Globus pallidus (tissue), 1 donor: ENCODE results near the gene SCG3.
A peak's percentile ranks its signal among the peaks of the same experiment; 100 is the strongest.
"Not testable (repeated sequence)": the region's sequence is repeated elsewhere in the genome, so short reads cannot be mapped to it uniquely, and the experiment has no call there.

Experiments used
- DNase-seq: peaks from one replicate; pipeline ENCODE4 v3.0.0-alpha.2; 2015; ENCODE audit warnings: low spot score

Gene SCG3

DNA sequence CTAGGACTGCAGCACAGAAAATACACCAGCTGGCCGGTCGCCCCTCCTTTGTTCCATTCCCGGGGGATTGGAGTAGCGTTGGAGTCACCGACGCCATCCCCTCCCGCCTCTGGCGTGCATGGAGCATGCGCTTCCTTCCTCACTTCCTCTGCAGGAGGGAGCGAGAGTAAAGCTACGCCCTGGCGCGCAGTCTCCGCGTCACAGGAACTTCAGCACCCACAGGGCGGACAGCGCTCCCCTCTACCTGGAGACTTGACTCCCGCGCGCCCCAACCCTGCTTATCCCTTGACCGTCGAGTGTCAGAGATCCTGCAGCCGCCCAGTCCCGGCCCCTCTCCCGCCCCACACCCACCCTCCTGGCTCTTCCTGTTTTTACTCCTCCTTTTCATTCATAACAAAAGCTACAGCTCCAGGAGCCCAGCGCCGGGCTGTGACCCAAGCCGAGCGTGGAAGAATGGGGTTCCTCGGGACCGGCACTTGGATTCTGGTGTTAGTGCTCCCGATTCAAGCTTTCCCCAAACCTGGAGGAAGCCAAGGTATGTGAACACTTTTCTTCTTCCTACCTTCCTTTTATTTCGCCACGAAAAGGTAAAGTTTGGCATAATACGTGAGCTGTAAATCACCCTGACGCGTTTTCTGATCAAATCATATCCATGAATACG lies at the start of gene SCG3:
Gene SCG3 (plus strand): TSS at position 201 of the 661 bp plus-strand sequence. CDS start 253 bp downstream, at position 454.
- peak; percentile 65 for DNase-seq

DNA sequence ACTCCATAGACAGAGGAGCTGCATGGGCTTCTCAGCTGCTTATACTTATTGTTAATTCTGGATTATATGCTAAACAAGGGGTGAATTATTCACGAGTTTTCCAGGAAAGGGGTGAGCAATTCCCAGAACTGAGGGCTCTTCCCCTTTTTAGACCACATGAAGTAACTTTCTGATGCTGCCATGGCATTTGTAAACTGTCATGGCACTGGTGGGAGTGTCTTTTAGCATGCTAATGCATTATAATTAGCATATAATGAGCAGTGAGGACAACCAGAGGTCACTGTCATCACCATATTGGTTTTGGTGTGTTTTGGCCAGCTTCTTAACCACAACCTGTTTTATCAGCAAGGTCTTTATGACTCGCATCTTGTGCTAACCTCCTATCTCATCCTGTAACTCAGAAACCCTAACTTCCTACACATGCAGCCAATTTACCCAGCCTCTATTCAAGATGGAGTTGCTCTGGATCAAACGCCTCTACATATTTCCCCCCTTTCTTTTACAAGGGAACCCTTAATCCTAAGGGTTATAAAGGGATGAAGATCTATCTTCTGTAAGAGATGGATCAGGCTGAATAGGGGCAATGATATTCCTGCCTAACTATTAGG lies 46.6 kb upstream of the SCG3 start:
- no peak for DNase-seq

DNA sequence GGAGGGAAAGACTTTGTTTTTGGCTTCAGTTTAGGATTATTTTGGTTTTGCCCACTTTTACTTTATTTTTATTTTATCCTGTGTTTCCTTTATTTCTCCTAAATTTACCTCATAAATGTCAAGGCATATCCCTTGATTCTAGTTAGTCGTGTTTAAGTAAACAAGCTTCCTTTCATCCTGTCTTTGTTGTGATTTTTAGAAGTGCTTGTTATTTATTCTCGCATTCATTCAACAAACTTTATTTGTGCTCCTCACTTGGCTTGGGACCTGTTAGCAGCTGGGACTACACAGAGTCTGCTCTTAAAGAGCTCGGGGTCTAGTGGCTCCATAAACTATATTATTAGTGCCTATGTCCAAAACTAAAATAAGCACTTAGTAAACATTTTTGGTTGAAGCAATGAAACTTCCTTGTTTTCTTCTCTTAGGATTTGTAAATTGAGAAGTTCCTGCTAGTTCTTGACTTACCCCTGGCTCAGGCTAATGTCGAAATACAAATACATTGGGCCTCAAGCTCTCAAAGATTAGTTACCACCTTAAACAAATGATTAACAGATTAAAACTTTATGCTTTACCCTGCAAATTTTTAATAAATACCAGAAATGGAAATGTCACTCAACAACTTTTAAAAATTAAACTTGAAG lies 39.7 kb upstream of the SCG3 start:
- DNase-seq = no peak

DNA sequence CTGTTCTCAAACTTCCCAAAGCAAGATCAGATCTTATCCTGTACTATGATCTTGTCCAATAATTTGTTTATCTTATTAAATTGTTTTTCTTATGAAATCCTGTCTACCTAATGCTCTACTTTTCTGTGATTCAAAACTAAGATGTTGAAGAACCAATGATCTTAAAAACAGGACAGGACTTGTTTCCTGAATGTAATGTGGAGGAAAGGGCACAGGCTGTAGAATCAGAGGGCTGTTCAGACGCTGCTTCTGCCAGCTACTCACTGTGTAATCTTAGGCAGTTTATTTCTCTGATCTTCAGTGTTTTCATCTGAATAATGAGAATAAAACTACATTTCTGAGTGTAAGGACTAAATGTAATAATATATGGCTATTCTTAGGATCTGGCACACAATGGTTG lies 38.6 kb upstream of the SCG3 start:
- no peak for DNase-seq

DNA sequence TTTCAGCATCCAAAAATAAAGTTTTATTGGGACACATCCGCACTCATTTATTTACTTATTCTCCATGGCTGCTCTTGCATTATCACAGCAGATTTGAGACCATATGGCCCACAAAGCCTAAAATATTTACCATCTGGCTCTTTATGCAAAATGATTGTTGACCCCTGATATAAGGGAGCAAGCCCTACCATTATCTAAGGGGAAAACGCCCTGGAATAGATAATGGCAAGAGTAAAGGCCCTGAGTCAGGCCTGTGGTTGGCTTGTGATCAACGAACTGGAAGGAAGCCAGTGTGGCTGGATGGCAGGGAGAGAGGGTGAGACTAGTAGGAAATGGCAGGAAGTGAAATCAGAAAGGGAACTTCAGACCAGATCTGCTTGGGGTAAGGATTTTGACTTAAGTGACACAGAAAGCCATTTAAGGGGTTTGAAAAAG lies 34.2 kb upstream of the SCG3 start:
- DNase-seq = peak; percentile 50

DNA sequence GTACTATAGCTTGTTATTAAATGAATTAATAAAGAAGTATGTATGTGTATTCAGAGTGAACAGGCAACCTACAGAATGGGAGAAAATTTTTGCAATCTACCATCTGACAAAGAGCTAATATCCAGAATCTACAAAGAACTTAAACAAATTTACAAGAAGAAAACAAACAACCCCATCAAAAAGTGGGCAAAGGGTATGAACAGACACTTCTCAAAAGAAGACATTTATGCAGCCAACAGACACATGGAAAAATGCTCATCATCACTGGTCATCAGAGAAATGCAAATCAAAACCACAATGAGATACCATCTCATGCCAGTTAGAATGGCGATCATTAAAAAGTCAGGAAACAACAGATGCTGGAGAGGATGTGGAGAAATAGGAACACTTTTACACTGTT lies 33.2 kb upstream of the SCG3 start:
- DNase-seq = not testable (repeated sequence)

DNA sequence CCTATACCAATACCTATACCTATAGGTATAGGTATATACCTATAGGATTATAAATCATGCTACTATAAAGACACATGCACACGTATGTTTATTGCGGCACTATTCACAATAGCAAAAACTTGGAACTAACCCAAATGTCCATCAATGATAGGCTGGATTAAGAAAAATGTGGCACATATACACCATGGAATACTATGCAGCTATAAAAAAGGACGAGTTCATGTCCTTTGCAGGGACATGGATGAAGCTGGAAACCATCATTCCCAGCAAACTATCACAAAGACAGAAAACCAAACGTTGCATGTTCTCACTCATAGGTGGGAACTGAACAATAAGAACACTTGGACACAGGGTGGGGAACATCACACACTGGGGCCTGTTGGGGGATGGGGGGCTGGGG lies 32.7 kb upstream of the SCG3 start:
- DNase-seq = not testable (repeated sequence)

DNA sequence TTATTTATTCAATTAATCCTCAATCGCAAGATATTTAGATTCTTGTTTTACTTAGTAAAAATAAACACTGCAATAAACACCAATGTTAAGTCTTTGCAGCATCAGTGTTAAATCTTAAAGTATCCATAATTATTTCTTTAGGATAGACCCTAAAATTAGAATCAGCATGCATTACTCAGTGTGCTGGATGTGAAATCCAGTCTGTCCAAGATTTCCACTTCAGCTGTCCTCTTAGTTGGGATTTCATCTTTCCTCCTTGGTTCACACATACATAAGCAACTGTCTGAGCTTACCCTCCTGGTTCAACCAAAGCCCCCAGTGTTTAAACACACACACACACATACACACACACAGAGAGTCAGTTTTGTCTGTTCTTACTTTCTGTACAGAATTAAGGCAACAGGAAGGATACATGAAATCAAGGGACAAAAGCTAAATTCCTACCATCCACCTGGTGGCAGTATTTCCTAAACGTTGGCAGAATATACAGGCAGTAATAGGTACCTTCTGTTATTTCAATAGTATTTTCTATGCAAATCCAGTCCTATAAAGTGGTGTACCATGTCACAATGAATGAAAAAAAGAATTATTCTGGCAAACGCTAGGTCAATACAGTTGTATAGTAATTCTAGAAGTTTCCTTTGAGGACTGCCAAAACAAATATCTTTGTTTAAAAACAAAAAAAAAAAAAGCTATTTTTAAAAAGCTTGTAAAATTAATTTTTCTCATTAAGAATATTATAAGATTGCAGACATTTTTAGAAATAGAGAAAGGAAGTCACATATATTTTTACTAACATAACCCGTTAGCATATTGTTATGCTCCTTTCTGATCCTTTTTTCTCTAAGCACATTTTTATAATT lies 31.4 kb upstream of the SCG3 start:
- DNase-seq = peak; percentile 78

DNA sequence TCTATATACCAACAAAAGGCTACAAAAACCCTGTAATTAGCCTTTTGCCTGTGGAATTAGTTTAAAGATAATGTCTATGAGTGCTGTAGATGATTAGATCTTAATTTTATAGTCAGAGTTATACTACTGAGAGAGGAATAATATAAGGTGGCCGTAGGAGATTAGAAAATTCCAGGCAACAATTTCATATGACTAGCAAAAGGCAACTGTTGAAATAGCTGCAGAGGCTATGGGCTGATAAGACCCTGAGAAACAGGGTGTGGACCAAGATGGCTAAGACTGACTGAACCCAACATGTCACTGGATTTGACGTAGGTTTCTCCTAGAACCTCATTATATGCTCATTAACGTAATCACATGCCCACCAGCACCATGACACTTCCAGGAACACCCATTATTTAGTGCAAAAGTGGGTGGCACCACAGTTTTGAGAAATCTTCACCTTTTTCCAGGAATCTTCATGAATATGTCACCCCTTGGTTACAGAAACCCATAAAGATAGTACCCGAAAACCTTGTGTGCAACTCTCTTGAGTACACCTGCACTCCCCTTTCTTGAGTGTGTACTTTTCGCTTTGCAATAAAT lies 29.1 kb upstream of the SCG3 start:
- DNase-seq = no peak

DNA sequence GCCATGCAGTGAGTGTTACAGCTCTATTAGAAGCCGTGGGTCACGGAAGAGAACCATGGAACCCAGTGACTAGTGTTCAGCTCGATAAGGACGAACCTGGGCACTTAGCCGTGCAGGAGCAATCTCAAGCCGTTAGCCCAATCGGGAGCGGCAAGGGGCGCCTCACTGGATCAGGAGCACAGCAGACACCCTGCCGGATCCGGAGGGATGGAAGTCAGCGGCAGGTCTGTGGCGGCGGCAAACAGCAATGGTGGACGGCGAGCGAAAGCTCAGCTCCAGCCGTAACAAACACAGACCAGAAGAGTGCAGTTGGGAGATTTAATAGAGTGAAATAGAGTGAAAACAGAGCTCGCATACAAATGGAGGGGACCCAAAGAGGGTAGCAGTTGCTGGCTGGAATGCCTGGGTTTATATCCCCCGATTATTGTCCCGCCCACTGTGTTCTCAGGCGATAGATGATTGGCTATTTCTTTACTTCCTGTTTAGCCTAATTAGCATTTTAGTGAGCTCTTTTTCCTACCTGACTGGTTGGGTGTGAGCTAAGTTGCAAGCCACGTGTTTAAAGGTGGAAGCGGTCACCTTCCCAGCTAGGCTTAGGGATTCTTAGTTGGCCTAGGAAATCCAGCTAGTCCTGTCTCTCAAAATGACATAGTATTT lies 25.8 kb upstream of the SCG3 start:
- DNase-seq = not testable (repeated sequence)

DNA sequence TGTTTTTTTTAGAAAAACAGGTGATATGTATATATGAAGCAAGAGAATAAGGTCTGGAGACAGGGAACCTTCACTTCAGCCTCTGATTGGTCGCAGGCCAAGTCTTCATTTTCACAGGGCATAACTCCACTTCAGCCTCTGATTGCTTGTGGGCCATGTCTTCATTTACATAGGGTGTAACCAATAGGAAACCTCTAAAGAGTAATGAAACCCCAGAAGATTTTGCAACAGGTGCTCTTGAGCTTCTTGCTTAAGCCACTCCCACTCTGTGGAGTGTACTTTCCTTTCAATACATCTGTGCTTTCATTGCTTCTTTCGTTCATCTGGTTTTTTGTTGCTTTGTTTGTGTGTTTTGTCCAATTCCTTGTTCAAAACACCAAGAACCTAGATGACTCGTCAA lies 22.6 kb upstream of the SCG3 start:
- DNase-seq = no peak

DNA sequence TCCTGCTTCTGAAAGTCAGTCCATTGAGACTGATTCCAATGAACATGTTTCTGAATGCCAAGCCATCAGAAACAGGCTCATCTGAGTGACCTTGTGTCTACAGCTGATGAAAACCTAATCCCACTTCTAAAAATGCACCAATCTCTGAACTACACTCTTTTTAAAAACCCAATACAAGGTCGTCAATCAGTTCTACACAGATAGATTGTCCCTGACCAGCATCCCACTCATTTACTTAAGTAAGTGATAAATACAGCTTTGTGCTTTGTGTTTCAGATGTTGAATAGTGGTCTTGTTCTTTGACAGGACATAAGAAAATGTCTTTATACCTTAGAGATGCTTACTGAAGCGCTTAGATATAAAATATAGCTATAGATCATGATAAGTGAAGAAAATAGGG lies 20.2 kb upstream of the SCG3 start:
- no peak for DNase-seq

DNA sequence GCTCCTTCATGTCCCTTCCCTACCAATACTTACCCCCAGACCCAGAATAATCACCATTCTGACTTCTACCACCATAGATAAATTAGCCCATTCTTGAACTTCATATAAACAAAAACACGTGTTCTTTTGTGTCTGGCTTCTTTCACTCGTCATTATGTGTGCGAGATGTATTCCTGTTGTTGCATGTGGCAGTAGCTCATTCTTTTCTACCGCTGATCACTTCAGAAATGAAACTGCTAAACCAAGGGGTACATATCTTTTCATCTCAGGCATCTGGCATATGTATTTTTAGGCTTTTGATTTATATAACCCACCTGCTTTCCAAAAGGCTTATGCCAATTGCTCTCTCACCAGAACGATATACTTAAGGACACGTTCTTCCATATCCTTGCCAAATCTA lies 13.8 kb upstream of the SCG3 start:
- no peak for DNase-seq

DNA sequence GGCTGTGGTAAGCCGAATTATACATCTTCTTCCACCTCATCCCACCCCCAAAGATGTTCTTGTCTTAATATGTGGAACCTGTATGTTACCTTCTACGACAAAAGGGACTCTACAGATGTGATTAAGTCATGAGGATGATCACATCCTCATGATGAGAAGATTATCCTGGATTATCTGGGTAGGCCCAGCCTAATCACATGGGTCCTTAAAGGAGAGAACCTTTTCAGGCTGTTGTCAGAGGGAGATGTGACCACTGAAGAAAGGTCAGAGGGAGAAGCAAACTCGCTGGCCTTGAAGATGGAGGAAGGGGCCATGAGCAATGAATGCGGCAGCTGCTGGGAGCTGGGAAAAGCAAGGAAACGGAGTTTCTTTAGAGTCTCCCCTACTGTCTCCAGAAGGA lies 12.9 kb upstream of the SCG3 start:
- no peak for DNase-seq

DNA sequence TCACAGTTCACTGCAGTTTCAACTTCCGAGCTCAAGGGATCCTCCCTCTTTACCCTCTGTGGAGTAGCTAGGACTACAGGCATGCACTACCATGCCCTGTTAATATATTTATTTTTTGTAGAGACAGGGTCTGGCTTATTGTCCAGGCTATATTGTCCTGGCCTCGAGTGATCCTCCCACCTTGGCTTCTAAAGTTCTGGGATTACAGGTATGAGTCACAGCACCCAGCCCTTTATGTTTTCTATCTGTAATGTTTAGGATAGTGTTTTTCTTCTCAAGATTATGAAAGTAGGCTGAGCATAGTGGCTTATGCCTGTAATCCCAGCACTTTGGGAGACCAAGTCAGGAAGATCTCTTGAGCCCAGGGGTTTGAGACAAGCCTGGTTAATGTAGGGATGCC lies 11.9 kb upstream of the SCG3 start:
- DNase-seq = no peak

DNA sequence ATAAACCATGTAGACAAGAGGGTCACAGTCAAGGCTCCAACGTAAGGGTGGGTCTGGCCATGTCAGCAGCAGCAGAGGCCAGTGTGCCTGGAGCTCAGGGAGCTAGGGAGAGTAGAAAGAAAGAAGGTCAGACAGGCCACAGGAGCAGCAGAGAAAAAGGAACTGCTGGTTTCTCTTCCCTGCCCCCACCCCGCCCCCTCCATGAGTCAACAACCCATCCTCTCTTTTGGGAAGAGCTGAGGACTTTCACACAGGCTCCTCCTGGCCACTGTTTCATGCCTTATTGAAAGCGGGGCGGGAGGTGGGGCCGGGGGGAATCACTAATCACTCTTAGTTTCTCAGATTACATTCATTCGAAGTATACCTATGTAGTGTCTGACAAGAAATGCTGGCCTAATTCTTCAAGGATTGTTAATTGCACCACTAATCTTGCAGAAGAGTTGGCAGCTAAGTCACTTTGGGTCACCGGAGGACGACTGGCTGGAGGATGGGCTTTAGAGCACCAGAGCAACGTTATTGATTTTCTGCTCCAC lies 9.1 kb upstream of the SCG3 start:
- DNase-seq = peak; percentile 20

DNA sequence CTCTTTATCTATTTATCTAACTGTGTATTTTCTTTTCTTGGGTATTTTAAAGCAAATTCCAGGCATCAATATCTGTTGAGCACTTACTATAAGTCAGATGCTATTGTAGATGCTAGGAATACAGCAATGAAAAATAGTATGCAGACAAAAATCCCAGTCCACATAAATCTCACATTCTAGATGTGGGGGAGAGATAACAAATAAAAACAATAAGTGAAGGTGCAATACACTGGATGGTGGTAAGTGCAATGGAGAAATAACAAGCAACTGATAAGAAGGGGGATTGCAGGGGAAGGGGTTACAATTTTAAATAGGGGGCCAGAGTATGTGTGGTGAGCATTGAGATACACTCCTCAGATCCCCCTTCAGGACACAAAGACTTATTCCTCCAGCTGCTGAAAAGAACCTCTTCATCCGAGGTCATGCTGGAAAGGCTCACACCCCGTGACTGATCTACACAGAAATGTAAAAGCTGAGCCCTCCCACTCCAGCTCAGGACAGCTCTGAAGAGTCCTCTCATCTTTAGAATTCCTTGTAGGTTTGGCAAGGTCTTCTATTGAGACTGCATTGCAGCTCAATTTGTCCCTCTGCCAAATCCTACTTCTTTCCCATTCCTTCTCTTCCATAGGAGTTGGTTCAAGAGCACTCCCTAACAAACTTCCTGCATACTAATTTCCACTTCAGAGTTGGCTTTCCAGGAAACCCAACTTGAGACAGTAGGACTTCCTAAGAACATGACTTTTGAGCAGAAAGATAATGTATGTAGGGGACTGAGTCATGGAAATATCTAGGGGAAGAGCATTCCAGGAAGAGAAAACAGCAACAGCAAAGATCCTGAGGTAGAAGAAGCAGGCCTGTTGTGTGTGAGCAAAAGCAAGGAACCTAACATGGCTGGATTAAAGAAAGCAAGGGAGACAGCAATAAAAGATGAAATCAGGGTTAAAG lies 8.1 kb upstream of the SCG3 start:
- DNase-seq = no peak

DNA sequence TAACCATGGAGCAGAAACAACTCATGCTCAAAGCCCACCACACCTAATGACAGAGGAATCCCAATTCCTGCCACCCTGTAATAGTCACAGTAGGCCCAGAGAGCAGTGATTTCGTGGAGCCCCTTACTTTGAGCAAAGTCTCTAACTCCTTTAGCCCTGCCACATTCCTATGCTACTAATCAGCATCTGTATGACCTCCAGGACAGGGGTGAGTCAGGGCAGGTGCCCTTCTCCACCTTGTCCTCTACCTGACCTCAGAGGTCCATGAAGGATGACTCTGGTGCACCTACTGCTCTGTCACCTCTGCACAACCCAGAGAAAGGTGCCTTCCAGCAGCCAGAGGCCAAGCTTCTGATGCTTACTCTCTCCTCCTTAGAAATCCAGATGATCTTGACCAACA lies 6.1 kb upstream of the SCG3 start:
- no peak for DNase-seq

DNA sequence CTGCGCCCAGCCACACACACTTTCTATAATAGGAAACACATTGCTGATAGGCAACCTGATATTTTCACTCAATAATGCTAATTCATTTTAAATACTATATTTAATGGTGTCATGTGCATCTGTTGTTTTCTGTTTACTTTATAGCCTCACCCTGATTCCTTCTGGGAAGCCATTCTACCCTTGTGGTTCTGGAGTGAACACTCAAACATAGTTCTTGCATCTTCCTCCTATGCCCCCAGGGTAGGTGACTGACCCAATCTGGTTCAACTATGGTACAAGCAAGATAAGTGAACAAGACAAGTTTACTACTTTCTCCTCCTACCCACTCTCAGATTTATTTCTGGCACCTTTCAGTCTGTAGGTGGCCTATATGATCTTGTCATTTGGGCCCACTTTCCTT lies 4.3 kb upstream of the SCG3 start:
- no peak for DNase-seq

DNA sequence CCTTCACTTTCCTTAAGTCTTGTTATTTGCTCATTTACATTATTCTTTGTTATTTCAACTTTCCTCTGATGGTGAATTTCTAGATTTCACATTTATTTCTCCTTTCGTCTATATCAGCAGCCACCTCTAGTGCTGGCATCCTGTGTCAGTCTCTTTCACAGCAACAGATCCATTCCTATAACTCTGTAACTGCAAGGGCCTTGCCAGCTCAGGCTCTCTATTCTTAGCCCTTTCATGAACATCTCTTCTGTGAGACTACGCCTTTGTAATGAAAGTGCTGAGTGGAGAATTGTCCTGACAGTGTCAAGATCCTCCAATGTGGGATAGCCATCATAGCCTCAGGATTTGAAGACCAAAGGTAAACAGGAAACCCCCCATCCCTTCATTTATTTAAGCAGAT lies 3.9 kb upstream of the SCG3 start:
- no peak for DNase-seq
